GM19025 (cell line): ENCODE results near the gene AJAP1.

Experiments
- ATAC-seq: cut with Tn5 transposase; IDR thresholded peaks from one replicate; pipeline ENCODE4 v1.9.1; 2021; ENCODE audit warnings: mild to moderate bottlenecking, low read depth, moderate library complexity; ENCODE audit not compliant: unreplicated experiment

The AJAP1 gene

DNA sequence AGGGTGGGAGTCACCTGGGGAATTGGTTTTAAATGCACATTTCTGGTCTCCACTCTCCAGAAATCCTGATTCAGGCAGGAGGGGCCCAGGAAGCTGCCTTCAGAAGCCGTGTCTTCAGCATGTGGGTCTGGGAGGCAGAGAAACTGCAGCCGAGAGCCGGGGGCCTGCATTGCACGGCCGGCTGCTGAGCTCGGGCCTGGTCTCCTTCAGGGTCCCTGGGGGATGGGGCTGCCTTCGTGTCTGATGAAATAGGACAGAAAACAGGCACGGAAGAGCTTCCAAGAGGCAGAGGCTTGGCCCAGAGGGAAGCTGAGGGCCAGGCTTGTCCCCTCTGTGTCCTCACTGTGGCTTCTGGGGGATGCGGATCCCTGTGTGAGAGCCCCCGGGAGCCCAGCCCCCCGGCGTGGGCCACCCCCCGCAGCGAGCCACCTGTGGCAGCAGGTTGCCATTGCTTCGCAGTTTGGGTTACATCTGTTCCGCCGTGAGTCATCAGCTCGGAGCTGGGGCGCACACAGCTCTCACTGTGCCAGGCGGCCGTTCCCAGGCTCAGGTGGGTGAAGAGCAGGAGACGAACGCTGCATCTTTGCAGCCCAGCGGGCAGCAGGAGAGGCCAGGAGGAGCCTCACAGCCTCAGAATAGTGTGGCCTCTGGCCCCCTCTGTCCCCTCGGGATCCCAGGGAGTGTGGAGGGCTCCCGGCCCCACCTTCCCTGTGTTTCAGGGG is 72.4 kb downstream of the AJAP1 start:
- no peak for ATAC-seq

DNA sequence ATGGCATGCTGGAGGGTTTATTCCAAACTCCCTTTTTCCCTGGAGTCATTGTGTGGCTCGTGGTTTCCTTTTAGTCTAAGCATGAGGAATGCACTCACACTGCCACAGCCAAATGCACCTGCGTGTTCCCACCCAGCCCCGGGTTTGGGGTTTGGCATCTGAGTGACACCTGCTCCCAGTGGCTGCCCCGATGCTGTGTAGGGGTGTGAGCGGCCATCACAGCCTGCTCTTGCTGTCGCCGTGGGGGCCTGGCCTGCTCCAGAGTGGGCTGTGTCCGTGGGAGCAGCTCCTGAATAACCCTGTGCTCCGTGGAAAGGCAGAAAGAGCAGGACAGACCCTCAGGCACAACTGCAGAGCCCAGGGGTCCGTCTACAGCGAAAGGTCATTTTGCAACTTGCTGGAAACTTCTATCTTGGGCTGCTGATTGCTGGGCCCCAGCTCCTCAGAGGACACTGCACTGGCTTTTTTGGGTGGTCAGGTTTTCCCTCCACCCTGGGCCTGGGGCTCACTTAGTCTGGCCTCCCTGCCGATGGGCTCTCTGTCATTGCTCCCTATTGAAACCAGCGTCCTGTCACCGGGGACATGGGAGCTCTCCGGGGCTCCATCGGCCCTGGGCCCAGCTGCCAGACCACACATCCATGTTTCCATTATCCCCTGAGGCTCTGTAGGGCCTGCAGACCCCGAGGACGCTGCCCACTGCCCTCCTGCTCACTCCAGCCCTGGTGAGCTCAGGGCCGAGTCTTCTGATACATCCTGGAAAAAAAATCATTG is 74.1 kb downstream of the AJAP1 start:
- ATAC-seq: no peak

DNA sequence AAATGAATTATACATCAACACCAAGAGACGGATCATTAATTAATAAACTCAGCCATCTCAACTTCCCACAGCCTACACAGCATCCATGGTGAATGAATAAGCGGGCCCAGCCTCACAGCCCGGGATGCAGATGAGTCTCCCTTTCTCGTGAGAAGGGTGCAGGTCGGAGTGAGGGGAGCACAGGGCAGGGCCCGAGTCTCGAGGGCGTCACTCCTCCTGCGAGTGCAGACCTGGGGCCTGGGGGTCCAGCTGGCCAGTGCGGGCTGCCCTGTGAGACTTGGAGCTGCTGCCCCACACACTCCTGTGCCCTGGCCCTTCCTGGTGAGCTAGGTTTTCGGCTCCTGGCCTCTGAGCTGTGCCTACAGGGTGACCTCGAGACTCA is 74.7 kb downstream of the AJAP1 start:
- ATAC-seq: no peak

DNA sequence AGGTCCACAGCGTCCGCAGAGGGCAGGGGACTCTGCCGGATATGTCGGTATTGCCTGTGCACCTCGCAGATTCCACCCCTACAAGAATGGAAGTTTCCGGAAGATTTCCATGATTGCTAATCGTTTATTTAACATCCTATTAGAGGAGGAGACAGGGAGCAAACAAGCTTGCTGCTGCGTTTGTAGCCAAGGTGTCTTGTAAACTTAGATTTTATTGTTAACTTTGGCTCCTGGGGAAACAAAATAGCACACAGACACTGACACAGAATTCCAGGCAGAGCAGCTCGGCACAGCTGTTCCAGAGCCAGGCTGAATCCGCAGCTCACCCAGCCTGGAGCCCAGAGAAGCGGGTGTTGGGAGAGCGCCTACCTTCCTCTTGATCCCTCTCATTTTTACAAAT is 75.7 kb downstream of the AJAP1 start:
- no peak for ATAC-seq

DNA sequence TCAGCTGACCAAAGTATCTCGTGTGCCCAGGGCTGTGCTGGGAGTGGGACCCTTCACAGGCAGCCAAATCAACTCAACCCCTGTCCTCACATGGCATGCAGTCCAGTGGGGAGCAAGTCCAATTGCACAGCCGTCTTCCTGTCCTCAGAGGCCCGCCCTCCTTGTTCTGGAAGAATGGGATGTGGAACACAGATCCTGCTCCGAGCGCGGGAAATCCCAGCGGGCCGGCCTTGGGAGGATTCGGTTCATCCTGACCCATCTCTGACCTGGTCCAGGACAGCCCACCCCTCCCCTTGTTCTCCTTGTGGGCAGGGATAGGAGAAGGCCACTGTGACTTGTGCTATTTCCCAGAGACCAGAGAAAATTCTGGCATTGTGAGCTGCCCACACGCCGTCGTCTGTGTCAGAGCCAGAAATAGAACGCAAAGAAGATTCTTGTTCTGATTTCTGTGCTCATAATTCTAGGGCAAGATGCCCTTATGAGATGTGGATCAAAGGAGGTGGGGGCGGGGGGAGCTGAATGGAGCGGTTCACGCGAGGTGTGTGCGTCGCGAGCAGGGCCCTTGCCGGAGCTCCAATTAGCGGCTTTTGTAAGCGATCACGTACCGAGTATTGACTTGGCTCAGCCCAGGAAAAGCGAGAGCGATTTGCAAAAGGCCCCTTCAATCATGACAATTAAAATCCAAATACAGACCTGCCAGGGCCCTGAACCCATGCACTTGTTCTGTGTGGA is 79.2 kb downstream of the AJAP1 start:
- no peak for ATAC-seq

DNA sequence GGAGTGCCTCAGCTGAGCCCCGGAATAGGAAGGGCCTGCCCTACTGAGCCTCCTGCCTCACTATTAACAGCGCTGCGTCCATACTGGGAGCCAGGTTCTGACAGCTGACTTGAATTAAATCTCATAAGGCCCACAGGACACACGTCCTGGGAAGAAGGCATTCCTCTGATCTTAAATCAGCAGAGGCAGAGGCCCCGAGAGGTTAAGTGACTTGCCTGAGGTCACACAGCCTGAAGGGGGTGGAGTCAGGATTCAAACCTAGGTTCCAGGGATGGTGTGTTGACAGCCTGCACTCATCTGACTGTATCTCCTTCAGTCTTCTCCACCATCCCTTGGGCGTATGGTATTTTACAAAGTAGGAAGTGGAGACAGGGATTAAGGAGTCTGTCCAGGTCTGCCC is 79.8 kb downstream of the AJAP1 start:
- no peak for ATAC-seq

DNA sequence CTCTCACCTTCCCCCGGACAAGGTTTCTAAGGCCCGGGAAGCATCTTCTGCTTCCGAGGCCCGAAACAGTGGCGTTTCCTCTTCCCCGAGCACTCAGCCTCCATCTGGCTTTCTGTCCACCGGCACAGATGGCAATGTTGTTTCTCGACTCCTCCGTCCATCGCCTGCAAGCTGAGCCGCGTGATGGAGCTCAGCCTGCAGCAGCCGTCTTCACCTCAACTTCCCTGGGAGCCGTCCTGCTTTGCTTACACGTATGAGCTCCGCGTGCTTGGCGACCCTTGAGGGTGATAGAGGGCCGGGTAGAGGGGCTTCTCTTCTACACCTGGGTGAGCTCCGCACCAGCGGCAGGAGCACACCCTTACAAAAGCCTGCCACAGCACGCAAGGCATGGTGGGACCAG is 80.4 kb downstream of the AJAP1 start:
- ATAC-seq: no peak

DNA sequence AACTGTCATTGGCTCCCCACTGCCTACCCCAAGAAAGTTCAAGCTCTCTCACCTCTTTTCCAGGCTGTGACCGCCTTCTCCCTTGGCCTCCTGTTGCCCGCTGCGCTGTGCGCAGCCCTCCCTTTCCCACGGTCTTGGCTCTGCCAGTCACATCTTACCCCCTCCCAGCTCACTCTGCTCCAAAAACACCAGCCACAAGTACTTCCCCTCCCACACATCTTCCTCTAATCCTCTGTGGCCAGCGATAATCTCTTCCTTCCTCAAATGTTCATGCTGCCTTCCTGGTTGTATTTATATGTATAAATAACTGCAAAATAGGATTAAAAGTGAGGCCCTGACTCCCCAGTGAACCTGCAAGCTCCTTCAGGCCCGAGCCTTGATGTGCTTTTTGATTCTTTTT is 81.8 kb downstream of the AJAP1 start:
- no peak for ATAC-seq

DNA sequence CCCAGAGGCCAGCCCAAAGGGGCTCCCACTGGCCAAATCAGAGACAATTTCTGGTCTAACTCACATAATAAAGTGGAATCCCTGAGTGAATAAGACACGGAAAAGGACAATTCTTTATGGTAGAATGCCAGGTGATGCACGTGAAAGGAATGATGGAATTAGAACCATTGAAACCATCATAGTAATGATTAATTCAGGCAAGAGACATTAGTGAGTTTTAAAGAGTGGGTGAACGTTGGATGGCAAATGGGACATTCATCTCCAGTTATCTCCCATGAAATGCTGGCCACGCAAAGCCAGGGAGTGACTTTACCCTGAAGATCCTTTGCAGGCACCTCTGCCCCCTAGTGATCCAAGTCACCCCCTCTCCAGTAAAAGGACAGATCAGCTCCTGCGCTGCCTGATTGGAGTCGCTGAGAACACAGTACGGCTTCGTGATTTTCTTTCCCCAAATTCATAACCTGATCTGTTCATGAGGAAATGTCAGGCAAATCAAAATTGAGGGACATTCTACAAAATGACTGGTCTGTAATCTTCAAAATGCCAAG is 87.5 kb downstream of the AJAP1 start:
- no peak for ATAC-seq

DNA sequence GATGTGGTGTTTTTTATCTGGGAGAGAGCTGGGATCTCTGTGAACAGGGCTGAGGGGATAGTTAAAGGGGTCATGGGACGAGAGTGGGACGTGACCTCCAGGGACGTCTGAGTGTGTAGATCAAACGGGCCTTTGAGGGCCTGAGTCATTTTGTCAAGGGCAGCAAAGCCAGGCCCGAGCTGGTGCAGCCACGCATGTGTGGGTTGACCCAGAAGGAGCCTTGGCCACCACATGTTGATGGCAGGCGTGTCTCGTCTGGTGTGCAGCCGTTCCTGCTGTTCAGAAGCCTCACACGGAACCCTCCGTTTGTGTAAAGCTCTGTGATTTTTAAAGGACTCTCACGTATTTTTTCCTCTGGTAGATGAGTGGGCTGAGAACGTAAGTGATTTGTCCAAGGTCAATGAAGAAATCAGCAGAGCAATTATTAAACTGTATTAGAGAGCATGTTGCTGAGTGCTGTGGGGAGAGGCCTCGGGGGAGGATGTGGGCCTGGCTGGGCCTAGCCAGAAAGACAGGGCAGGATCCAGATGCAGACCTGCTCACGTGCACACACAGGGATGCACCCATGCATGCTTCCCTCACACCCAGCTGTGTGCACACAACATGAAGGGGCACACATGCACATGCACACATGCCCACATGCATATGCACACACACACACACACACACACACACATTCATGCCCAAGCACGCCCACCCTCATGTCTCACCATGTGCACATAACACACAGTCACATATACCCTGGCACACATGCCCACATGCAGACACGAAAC is 89.8 kb downstream of the AJAP1 start:
- ATAC-seq: no peak

DNA sequence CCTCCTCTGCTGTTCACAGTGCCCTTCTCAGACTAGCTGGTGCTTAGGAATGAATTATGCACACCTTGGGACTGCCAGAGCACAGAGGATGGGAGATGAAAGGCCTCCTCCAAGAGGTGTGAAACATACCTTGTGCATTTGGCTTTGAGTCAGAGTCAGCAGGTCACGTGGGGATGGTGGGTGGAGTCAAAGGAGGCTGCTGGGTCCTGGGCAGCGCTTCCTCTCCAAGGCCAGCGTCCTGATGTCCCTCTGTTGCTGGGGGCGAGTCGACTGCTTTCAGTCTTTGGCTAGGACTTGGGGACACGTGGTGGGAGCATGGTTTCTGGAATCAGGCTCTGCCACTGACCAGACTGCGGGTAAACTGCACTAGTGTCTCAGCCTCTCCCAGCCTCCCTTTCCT is 91.2 kb downstream of the AJAP1 start:
- no peak for ATAC-seq

DNA sequence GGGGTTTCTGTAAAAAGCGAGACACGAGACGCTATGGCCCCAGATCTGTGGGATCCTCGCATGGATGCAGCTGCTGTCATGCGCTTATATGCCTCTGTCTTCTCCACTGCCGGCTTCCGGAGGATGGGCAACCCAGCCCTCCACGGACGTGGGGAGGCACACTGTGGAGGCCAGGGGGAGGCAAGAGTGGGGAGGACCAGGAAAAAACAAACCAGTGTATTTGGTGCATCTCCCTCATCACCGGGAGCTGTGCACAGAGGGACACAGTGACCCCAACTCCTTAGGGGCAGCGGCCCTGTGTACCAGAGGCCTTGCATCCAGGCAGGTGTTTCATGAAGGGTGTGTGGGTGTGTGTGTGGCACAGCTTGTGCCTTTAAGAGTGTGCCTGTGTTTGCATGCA is 95.0 kb downstream of the AJAP1 start:
- no peak for ATAC-seq

DNA sequence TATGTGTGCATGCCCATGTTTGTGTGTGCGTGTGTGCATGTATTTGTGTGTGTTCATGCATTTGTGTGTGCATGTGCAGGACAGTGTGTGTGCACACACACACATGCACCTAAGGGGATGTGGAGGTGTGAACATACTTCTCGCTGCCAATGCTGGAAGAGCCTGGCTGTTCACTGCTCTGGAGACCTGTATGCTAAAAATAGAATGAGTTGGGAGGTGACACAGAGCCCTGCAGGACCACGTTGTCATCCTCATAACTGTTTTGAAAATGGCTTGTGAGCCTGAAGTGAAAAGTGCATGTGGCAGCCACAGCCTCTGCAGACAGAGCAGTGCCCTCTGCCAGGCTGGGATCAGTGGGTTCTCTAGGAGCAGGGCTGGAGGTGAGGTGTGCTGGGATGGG is 95.8 kb downstream of the AJAP1 start:
- no peak for ATAC-seq

DNA sequence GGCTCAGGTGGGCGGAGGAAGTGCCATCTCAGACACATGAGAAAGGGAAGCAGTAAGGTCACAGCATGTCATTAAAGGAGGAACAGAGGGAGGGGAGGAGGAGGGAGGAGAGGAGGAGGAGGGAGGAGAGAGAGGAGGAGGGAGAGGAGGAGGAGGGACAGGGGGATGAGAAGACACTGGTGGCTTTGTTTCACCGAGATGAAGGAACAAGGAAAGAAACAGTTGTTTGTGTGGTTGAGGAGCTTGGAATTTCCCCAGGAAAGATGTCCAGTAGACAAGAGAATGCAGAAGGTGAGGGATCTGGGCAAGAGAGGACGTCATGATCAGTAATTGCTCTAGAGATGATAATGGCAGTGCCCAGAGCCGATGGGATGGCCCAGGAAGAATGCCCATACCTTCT is 97.7 kb downstream of the AJAP1 start:
- no peak for ATAC-seq

DNA sequence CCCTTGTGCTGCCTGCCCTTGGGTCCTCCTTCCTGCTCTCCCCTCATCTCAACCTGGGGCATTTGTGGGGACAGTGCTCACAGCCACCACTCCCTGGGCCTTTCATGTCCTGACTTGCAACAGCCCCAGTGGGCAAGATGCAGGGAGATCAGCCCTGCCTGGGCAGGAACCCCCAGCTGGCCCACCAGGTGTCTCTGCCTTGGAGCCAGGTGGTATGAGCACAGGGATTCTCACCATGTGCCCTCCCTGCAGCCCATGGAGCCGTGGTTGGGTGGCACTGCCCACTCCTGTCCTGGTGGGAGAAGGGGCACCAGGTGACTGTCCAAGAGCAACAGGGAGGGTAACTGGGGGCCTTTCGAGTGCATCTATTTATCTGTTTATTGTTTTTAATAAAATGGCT is 100.4 kb downstream of the AJAP1 start:
- ATAC-seq: no peak

DNA sequence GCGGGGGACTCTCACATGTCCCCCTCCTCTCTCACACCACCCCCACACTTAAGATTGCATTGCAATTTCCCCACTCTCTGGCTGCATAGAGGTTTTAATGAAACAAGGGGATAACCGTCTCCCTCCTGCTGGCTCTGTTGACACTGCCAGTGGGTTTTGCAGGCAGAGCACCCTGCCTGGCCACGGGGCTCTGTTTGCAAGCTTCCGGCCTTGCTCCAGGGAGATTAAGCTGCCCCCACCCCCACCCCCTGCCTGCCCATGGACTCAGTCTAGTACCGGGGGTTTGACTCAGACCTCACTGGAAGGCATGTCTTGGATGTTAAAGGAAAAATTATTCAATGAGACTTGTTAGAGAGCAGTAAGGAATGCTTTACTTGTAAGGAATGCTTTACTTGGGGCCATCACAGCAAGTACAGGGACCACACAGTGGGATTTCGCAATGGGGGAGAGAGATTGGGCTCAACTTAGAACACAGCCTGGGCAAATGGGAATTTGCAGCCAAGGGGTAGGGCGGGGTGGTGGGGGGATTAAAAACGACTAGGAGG is 101.0 kb downstream of the AJAP1 start:
- ATAC-seq: no peak

DNA sequence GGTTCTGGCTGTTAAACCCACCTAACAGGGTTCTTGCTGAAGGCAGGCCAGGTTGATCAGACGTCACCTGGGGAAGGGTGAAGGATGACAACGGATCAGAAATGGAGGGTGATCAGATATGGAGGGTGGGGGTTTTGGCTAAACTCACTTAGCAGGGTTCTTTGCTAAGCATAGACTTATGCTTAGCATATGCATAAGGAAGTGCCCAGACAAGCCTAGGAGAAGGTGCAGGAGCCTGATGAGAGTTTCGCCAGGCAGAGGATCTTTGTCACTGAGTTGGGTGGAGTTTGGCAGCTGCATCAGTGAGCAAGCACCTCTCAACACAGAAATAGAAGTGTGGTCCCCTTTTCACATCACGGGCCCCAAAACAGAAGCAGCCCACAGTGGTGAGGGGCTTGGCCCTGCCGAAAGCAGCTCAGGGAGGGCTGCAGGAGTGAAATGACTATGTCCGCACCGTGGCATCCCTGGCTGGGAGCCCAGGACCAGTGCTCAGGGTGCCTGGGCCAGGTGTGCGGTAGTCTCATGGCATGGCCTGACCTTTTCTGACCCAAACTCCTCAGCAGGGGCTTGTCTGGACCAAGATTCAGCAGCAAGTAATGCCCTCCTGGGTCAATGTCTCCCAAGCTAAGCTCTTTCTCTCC is 101.6 kb downstream of the AJAP1 start:
- no peak for ATAC-seq

DNA sequence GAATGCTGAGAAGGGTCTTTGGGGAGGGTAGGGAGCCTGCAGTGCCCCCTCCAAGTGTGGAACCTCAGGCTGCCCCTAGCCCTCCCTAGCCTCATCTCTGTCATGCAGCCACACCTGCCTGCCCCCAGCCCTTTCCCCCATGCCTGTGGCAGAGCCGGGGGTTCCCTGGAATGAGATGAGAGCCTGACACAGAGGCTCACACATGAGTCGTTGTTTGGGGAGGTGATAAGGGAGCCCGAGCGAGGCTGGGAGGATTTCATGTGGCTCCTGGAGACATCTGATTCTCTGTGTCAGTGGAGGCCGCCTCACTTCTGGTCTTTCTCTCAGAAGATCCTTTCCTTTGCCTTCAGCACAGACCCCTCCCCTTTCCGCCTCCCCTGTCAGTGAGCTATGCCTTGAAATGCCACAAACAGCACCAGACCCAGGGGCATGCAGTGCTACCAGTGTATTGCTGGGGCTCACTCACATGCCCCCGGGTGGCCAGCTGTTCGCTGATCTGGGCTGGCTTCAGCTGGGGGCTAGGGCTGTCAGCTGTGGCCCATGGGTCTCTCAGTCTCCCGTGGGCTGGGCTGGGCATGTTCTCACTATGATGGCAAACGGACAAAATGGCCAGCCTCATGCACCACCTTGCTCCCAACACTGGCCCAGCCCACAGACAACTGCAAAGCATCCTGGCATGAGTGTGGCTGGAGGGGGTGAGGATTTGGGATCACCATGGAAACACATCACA is 102.6 kb downstream of the AJAP1 start:
- no peak for ATAC-seq

DNA sequence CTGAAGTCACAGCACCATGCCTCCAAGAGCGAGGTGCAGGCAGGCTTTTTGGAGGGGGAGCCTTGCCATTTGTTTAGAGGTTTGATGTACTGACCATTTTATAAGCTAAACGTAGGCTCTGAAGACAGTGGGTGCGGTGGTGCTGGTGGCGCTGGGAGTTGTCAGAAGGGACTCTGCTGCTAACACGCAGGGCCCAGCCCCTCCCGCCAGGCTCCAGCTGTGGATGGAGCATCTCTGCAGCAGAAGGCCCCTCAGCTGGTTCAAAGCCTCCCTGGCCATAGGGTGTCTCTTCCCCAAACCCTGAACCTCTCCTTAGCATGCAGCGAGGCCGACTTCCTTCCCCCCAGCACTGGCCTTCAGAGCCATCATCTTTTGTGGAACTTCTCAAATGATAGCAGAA is 105.3 kb downstream of the AJAP1 start:
- ATAC-seq: no peak
